PC-3 (cell line): ENCODE data around the gene AICDA. TPM values are rescaled to one million over a fixed set of nuclear protein-coding genes. Genes with fewer than 3 reads are reported as not detected.
"Not testable (repeated sequence)": the region's sequence is repeated elsewhere in the genome, so short reads cannot be mapped to it uniquely, and the experiment has no call there.

Experiments used
- ATAC-seq: fragments of 200-7000 bp; cut with Tn5 transposase; 2 replicates; pipeline ENCODE4 v1.9.1; 2020; ENCODE audit warnings: mild to moderate bottlenecking, moderate library complexity
- BruUV-seq: library from RNA; stranded (reverse); fragments of 400-500 nt; replicated peaks from 2 replicates; lab custom pipeline; 2021; lab: Mats Ljungman, UMichigan
- CTCF ChIA-PET: fragments of 300-600 bp; sonication (Branson Sonifier 250); formaldehyde crosslinking; loops from one replicate; lab custom pipeline; 2022; ENCODE audit warnings: antibody characterized with exemption; lab: Charles Lee
- POLR2A ChIA-PET: fragments of 300-600 bp; sonication (Branson Sonifier 250); formaldehyde crosslinking; loops from one replicate; lab custom pipeline; 2022; ENCODE audit warnings: antibody characterized with exemption; ENCODE audit not compliant: unreplicated experiment; lab: Charles Lee
- DNase-seq: peaks from one replicate; pipeline ENCODE4 v3.0.0-alpha.2; 2015
- H2AFZ ChIP-seq: fragments of 300-600 bp; sonication (generic); 2 replicates; pipeline ENCODE4 v1.6.0; 2016; ENCODE audit warnings: antibody characterized with exemption, low read length
- H3F3A ChIP-seq: fragments of 300-600 bp; sonication (generic); one replicate; pipeline ENCODE4 v1.6.0; 2017; ENCODE audit warnings: antibody characterized with exemption, low read length, control low read depth, mild to moderate bottlenecking; ENCODE audit not compliant: unreplicated experiment
- H3K27ac ChIP-seq: fragments of 300-600 bp; sonication (generic); 2 replicates; pipeline ENCODE4 v1.5.1; 2016; ENCODE audit warnings: mild to moderate bottlenecking, low read length
- H3K27me3 ChIP-seq: fragments of 300-600 bp; sonication (generic); 2 replicates; pipeline ENCODE4 v1.6.1; 2016; ENCODE audit warnings: low read length, mixed read lengths
- H3K36me3 ChIP-seq: fragments of 300-600 bp; sonication (generic); 2 replicates; pipeline ENCODE4 v1.6.1; 2016; ENCODE audit warnings: low read depth, mixed run types, low read length, mixed read lengths
- H3K4me1 ChIP-seq: fragments of 300-600 bp; sonication (generic); 2 replicates; pipeline ENCODE4 v1.5.1; 2016; ENCODE audit warnings: low read length; ENCODE audit not compliant: insufficient read depth
- H3K4me2 ChIP-seq: fragments of 300-600 bp; sonication (generic); 2 replicates; pipeline ENCODE4 v1.6.0; 2016; ENCODE audit warnings: low read length
- H3K4me3 ChIP-seq: fragments of 300-600 bp; sonication (generic); 2 replicates; pipeline ENCODE4 v1.5.1; 2016; ENCODE audit warnings: mild to moderate bottlenecking, low read length, mixed read lengths
- H3K79me2 ChIP-seq: fragments of 300-600 bp; sonication (generic); 2 replicates; pipeline ENCODE4 v1.6.1; 2017; ENCODE audit warnings: low read length, mixed read lengths
- H3K9ac ChIP-seq: fragments of 300-600 bp; sonication (generic); 2 replicates; pipeline ENCODE4 v1.6.0; 2016; ENCODE audit warnings: mild to moderate bottlenecking, low read length
- H3K9me2 ChIP-seq: fragments of 300-600 bp; sonication (generic); replicated peaks from 2 replicates; pipeline ENCODE4 v1.6.1; 2016; ENCODE audit warnings: mixed run types, low read length, mixed read lengths
- H3K9me3 ChIP-seq: fragments of 300-600 bp; sonication (generic); 2 replicates; pipeline ENCODE4 v1.6.1; 2016; ENCODE audit warnings: low read length, mixed read lengths
- H4K20me1 ChIP-seq: fragments of 300-600 bp; sonication (generic); 2 replicates; pipeline ENCODE4 v1.6.1; 2016; ENCODE audit warnings: low read length, mixed read lengths
- EZH2 ChIP-seq: fragments of 300-600 bp; sonication (generic); IDR thresholded peaks from one replicate; pipeline ENCODE4 v1.6.1; 2017; ENCODE audit warnings: antibody characterized with exemption, mild to moderate bottlenecking, low read length; ENCODE audit not compliant: unreplicated experiment
- EZH2phosphoT487 ChIP-seq: fragments of 300-600 bp; sonication (generic); IDR thresholded peaks from 2 replicates; pipeline ENCODE4 v1.6.1; 2018; ENCODE audit warnings: mild to moderate bottlenecking, antibody characterized with exemption, low read length, borderline replicate concordance
- intact Hi-C: fragments of 100-400 bp; cut with micrococcal nuclease; formaldehyde crosslinking; loops from 2 replicates; pipeline ENCODE4 v1.9.0; 2023
- total RNA-seq: library from RNA; depleted of rRNA; stranded (reverse); fragments of >200 nt; gene quantifications from 2 replicates; pipeline ENCODE4 v1.2.3, GENCODE V29; 2014
- TF ChIP-seq, protein P1 (sequence below): fragments of 300-600 bp; sonication (generic); conservative IDR thresholded peaks from 2 replicates; pipeline ENCODE4 v1.5.1; 2017; ENCODE audit warnings: antibody characterized with exemption, low read depth, mild to moderate bottlenecking, low read length

The AICDA gene
- total RNA-seq, 1 experiment from 2014 or later, result not detected

DNA sequence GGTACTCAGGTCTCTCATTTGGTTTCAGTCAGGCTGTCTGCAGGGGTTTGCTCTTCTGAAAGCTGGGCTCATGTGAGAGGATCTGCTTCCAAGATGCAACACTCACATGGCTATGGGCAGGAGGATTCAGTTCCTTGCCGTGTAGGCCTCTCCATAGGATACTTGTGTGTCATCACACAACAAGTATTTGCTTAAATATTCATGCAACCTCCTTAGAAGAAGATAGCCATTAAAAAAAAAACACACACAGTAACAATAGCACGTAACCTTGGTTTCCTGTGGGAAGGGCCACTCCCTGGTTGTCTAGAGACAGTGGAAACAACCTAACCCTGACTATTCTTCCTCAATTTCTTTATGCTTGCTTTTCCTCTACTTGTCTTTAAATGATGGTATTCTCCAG lies 40.2 kb downstream of the AICDA start:
- no peaks in the 10 kb centered on the region for H3K9me3 ChIP-seq
- POLR2A ChIA-PET, result no interaction called here
- no peaks in the 10 kb centered on the region for H3F3A ChIP-seq
- H3K9ac ChIP-seq, result no peak overlapping the region
- DNase-seq (no peak), ATAC-seq (no peak)
- CTCF ChIA-PET, result no interaction called here
- no peaks in the 10 kb centered on the region for H3K36me3 ChIP-seq
- no peaks in the 10 kb centered on the region for H3K4me1 ChIP-seq
- H3K4me3 ChIP-seq, result no peak overlapping the region
- TF ChIP-seq, protein P1, sequence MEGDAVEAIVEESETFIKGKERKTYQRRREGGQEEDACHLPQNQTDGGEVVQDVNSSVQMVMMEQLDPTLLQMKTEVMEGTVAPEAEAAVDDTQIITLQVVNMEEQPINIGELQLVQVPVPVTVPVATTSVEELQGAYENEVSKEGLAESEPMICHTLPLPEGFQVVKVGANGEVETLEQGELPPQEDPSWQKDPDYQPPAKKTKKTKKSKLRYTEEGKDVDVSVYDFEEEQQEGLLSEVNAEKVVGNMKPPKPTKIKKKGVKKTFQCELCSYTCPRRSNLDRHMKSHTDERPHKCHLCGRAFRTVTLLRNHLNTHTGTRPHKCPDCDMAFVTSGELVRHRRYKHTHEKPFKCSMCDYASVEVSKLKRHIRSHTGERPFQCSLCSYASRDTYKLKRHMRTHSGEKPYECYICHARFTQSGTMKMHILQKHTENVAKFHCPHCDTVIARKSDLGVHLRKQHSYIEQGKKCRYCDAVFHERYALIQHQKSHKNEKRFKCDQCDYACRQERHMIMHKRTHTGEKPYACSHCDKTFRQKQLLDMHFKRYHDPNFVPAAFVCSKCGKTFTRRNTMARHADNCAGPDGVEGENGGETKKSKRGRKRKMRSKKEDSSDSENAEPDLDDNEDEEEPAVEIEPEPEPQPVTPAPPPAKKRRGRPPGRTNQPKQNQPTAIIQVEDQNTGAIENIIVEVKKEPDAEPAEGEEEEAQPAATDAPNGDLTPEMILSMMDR, result no peak
- TF ChIP-seq EZH2phosphoT487 (no peak), EZH2 (no peak)
- intact Hi-C loops, result no loop called here
- BruUV-seq, result no TSS peak
- H3K79me2 ChIP-seq, result no peaks in the 10 kb centered on the region
- no peaks in the 10 kb centered on the region for H3K27me3 ChIP-seq
- no peaks in the 10 kb centered on the region for H4K20me1 ChIP-seq
- no peak overlapping the region for H2AFZ ChIP-seq
- no peak overlapping the region for H3K27ac ChIP-seq
- no peaks in the 10 kb centered on the region for H3K9me2 ChIP-seq
- no peak overlapping the region for H3K4me2 ChIP-seq

DNA sequence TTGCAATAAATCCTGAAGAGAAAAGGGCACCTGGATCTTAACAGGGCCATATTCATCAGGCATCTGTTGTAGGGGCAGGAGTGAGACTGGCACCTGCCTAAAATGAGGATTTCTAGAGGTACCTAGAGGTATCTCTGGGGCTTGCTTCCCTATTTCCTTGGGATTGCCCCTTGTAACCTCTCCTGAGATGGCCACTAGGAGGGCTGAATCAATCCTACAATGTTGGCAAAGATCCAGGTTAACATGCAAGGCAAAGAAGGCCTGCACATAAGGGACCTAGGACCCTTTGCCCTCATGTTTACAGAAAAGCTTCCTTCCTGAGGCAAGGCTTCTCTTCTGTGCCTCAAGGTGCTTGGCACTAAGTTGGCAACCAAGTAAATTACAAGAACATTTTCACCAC lies 46.1 kb downstream of the AICDA start:
- no TSS peak for BruUV-seq
- CTCF ChIA-PET, result no interaction called here
- H3K9ac ChIP-seq, result no peak overlapping the region
- no peaks in the 10 kb centered on the region for H3K9me3 ChIP-seq
- intact Hi-C loops, result no loop called here
- POLR2A ChIA-PET, result no interaction called here
- H3K4me1 ChIP-seq, result no peaks in the 10 kb centered on the region
- H3K79me2 ChIP-seq, result no peaks in the 10 kb centered on the region
- no peaks in the 10 kb centered on the region for H3K36me3 ChIP-seq
- ATAC-seq, result no peak
- no peaks in the 10 kb centered on the region for H3K9me2 ChIP-seq
- no peak for TF ChIP-seq EZH2
- TF ChIP-seq, protein P1, result no peak
- TF ChIP-seq EZH2phosphoT487, result no peak
- H3K27me3 ChIP-seq, result peaks cover 6% of the 10 kb centered on the region; the same call in 1 of the 2 replicates
- H3F3A ChIP-seq, result no peaks in the 10 kb centered on the region
- no peak overlapping the region for H3K4me2 ChIP-seq
- DNase-seq, result no peak
- H4K20me1 ChIP-seq, result no peaks in the 10 kb centered on the region
- no peak overlapping the region for H2AFZ ChIP-seq
- no peak overlapping the region for H3K4me3 ChIP-seq
- H3K27ac ChIP-seq, result no peak overlapping the region

DNA sequence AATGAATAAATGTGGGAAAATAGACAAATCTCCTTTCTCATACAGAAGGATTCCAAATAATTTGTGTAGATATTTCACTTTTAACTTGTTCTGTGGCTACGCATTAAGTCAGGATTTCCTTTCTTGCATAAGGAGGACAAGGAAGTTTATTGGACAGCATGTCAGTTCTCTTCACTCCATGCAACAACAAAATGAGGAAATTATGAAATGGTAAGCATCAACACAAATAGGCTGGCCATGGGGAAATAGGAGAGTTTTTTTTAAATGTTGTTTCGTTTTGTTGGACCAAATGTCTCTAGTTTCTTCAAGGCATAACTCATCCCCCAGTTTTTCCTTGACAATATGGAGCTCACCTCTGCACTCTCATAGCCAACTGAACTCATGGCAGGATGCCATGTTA lies 46.6 kb downstream of the AICDA start:
- POLR2A ChIA-PET, CTCF ChIA-PET, H3K4me1 ChIP-seq, H3K79me2 ChIP-seq, H3F3A ChIP-seq, BruUV-seq, H3K36me3 ChIP-seq, H3K4me2 ChIP-seq, DNase-seq, H3K27me3 ChIP-seq, H3K4me3 ChIP-seq, H3K9me2 ChIP-seq, ATAC-seq, H4K20me1 ChIP-seq, H2AFZ ChIP-seq, H3K9ac ChIP-seq, intact Hi-C loops, H3K9me3 ChIP-seq, H3K27ac ChIP-seq: not testable (repeated sequence)
